Coronary artery (tissue), 2 donors: ENCODE measurements around the gene BEGAIN.

Experiments used
- DNase-seq: peaks from one replicate; pipeline ENCODE4 v3.0.0-alpha.2; 2017; ENCODE audit warnings: low spot score
- H3K27ac ChIP-seq, 2 donors: fragments of 200-600 bp; sonication (generic); one replicate each; pipeline ENCODE4 v1.5.1; 2016 to 2019
- H3K4me3 ChIP-seq: fragments of 200-600 bp; sonication (generic); 2 replicates; pipeline ENCODE4 v1.5.1; 2016; ENCODE audit warnings: mild to moderate bottlenecking, moderate library complexity
- CTCF ChIP-seq: fragments of 200-600 bp; sonication (generic); IDR thresholded peaks from one replicate; pipeline ENCODE4 v1.5.1; 2019; ENCODE audit warnings: antibody characterized with exemption

Gene BEGAIN

DNA sequence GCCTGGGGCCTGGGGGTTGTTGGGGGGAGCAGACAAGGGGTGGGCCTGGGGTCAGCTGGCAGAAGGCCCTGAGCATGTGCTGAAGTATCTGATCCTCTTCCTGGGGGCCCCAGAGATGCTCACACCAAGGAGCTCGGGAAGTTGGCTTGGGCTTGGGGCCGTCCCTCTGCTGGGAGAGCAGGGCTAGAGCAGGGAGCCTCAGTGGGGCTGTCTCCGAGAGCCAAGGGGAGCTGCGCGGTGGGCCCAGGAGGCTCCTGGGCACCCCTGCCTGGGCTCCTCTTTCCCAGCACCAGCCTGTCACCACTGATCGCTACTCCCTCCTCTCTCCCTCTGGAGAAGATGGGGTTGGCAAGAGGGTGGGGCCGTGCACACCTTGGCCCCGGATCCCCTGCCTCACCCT is 28.3 kb downstream of the BEGAIN start:
- H3K4me3 ChIP-seq = no peak overlapping the region
- H3K27ac ChIP-seq = no peak overlapping the region
- no peak for DNase-seq
- TF ChIP-seq CTCF = no peak

GRCh38 chr14:100558226-100558625 is 29.0 kb downstream of the BEGAIN start:
- H3K27ac ChIP-seq = no peak overlapping the region
- no peak for DNase-seq
- no peak overlapping the region for H3K4me3 ChIP-seq
- no peak for TF ChIP-seq CTCF

GRCh38 chr14:100557658-100558057 is 29.6 kb downstream of the BEGAIN start:
- no peak for DNase-seq
- Histone ChIP-seq H3K4me3 (no peak overlapping the region), H3K27ac (no peak overlapping the region)
- TF ChIP-seq CTCF = no peak

DNA sequence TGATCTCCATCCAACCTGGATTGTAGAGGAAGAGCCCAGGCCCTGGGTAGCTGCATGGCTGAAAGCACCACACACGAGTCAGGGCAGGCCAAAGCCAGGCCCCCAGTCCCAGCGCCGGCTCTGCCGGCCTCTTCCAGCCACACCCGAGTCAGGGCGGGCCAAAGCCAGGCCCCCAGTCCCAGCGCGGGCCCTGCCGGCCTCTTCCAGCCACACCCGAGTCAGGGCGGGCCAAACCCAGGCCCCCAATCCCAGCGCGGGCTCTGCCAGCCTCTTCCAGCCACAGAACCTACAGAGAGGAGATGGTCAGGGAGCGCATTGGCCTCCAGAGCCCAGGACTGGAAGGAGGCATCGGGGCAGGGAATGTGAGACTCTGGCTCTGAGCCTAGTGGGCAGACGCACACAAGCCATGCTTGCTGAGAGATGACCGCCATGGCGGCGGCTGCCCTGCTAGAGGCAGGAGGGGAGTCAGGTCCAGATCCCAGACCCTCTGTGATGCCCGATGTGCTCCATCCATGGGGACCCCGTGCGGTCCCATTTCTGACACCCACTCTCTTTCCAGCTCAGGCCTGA is 30.2 kb downstream of the BEGAIN start:
- DNase-seq = no peak
- no peak overlapping the region for H3K4me3 ChIP-seq
- TF ChIP-seq CTCF = no peak
- no peak overlapping the region for H3K27ac ChIP-seq

GRCh38 chr14:100556140-100556475 is 31.1 kb downstream of the BEGAIN start:
- no peak overlapping the region for H3K4me3 ChIP-seq
- no peak for TF ChIP-seq CTCF
- DNase-seq = no peak
- no peak overlapping the region for H3K27ac ChIP-seq

- Histone ChIP-seq H3K4me3 (no peak overlapping the region), H3K27ac (no peak overlapping the region)
- no peak for TF ChIP-seq CTCF
- no peak for DNase-seq
Observed at GRCh38 chr14:100555436-100556139, 31.6 kb downstream of the BEGAIN start.

DNA sequence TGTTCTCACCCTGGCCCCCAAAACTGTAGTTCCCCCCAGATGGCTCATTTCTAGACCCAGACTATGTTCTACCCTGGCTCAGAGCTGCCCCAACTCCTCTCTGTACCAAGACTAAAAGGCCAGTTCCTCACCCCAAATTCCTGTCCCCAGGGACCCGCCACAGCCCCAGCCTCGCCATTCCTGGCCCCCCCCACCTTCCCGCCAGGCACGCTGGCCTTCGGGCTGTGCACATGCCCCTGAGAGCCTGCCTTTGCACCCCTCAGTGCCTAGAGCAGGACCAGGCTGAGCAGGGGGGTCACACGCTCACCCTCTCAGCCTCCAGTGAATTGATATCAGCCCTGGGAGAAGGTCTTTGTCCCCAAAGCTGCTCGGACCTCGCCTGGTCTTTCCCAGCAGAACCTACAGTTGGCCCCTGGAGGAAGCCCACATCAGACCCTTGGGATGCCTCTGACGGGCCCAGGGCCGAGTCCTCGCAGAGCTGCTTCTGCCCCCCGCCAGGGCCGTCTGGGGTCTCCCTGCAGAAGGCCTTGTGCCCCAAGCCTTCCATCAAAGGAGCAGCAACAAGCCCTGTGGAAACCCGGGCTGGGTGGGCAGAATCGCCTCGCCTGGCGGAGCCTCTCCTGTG is 32.4 kb downstream of the BEGAIN start:
- no peak for TF ChIP-seq CTCF
- no peak overlapping the region for H3K4me3 ChIP-seq
- DNase-seq = no peak
- peak overlapping the region in 1 of 2 donors; percentile 23 for H3K27ac ChIP-seq
